ENCODE measurements around the gene KRT86. TPM values are rescaled to one million over a fixed set of nuclear protein-coding genes. Genes with fewer than 3 reads are reported as not detected.

Gene KRT86
- total RNA-seq, 2 experiments from 2014 or later = not detected

GRCh38 chr12:52229836-52230343 lies 44.6 kb upstream of the KRT86 start:
- no peak for DNase-seq

GRCh38 chr12:52230364-52231281 lies 43.8 kb upstream of the KRT86 start:
- no peaks in the 10 kb centered on the region for H3K36me3 Mint-ChIP-seq (ENCODE audit: low read depth)
- peaks cover 18 to 38% of the 10 kb centered on the region in 2 experiments for H3K27me3 ChIP-seq (ENCODE audit: control insufficient read depth in 1 of 2, insufficient read depth in 2 of 2, low read length in 2 of 2)
- H3K27ac Mint-ChIP-seq = no peak overlapping the region

More at GRCh38 chr12:52229836-52230343, 44.6 kb upstream of the KRT86 start:
- Mint-ChIP-seq H3K4me3 (no peak overlapping the region), H3K9me3 (no peaks in the 10 kb centered on the region), H3K27ac (no peak overlapping the region), H3K4me1 (ENCODE audit: low read depth) (no peaks in the 10 kb centered on the region), H3K27me3 (peaks cover 57% of the 10 kb centered on the region), H3K36me3 (ENCODE audit: low read depth) (no peaks in the 10 kb centered on the region)
- POLR2A ChIA-PET = interaction anchor here (0.5 kb wide), 1 partner anchor 1470 kb away, joined by 3 read pairs; no protein-coding TSS in a partner anchor
- Histone ChIP-seq H3K27me3 (ENCODE audit: control insufficient read depth in 1 of 2, insufficient read depth in 2 of 2, low read length in 2 of 2) (peaks cover 14 to 34% of the 10 kb centered on the region in 2 experiments), H3K36me3 (ENCODE audit: insufficient read depth, low read length) (no peaks in the 10 kb centered on the region), H3K9me3 (ENCODE audit: control insufficient read depth in 1 of 2, insufficient read depth in 1 of 2, low read length in 2 of 2) (peaks cover 0 to 5% of the 10 kb centered on the region in 2 experiments), H3K4me3 (ENCODE audit: low read length) (no peak overlapping the region), H3K4me1 (ENCODE audit: insufficient read depth, low read length) (peaks cover 2% of the 10 kb centered on the region), H3K27ac (ENCODE audit: low read depth in 1 of 2, low read length in 2 of 2) (no peak overlapping the region)
- TF ChIP-seq, protein P1, sequence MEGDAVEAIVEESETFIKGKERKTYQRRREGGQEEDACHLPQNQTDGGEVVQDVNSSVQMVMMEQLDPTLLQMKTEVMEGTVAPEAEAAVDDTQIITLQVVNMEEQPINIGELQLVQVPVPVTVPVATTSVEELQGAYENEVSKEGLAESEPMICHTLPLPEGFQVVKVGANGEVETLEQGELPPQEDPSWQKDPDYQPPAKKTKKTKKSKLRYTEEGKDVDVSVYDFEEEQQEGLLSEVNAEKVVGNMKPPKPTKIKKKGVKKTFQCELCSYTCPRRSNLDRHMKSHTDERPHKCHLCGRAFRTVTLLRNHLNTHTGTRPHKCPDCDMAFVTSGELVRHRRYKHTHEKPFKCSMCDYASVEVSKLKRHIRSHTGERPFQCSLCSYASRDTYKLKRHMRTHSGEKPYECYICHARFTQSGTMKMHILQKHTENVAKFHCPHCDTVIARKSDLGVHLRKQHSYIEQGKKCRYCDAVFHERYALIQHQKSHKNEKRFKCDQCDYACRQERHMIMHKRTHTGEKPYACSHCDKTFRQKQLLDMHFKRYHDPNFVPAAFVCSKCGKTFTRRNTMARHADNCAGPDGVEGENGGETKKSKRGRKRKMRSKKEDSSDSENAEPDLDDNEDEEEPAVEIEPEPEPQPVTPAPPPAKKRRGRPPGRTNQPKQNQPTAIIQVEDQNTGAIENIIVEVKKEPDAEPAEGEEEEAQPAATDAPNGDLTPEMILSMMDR (IDR thresholded peaks at IDR 0.05) = no peak
- CTCF ChIA-PET = no interaction called here
- intact Hi-C loops (cut with DNase I, micrococcal nuclease) = no loop called here
- no peak for ATAC-seq (ENCODE audit: poor library complexity)

More at GRCh38 chr12:52230364-52231281, 43.8 kb upstream of the KRT86 start:
- Mint-ChIP-seq H3K4me3 (no peak overlapping the region), H3K27me3 (peaks cover 58% of the 10 kb centered on the region), H3K9me3 (no peaks in the 10 kb centered on the region), H3K4me1 (ENCODE audit: low read depth) (no peaks in the 10 kb centered on the region)
- no peak overlapping the region for H3K4me3 ChIP-seq (ENCODE audit: low read length)
- TF ChIP-seq, protein P1 (IDR thresholded peaks at IDR 0.05) = no peak
- intact Hi-C loops (cut with DNase I, micrococcal nuclease) = no loop called here
- H3K9me3 ChIP-seq (ENCODE audit: control insufficient read depth in 1 of 2, insufficient read depth in 1 of 2, low read length in 2 of 2) = peaks cover 0 to 5% of the 10 kb centered on the region in 2 experiments
- peaks cover 2% of the 10 kb centered on the region for H3K4me1 ChIP-seq (ENCODE audit: insufficient read depth, low read length)
- ChIA-PET CTCF (no interaction called here), POLR2A (interaction anchor here (0.5 kb wide), 1 partner anchor 1470 kb away, joined by 3 read pairs; no protein-coding TSS in a partner anchor)
- no peak overlapping the region for H3K27ac ChIP-seq (ENCODE audit: low read depth in 1 of 2, low read length in 2 of 2)
- DNase-seq = no peak
- H3K36me3 ChIP-seq (ENCODE audit: insufficient read depth, low read length) = no peaks in the 10 kb centered on the region
- ATAC-seq (ENCODE audit: poor library complexity) = no peak
